ENCODE data around the gene KRTAP4-11.

GRCh38 chr17:41160648-41161047 lies 42.5 kb upstream of the KRTAP4-11 start, which contains the start of gene KRTAP4-4:
- TF ChIP-seq RARB (CRISPR knock-in tag; IDR thresholded peaks at IDR 0.05) (no peak), CSDC2 (CRISPR knock-in tag; IDR thresholded peaks at IDR 0.05) (no peak), ARNTL (CRISPR knock-in tag; IDR thresholded peaks at IDR 0.05; ENCODE audit: borderline replicate concordance, low read depth) (no peak), GLIS3 (CRISPR knock-in tag; IDR thresholded peaks at IDR 0.05) (no peak), ZFP3 (CRISPR knock-in tag; IDR thresholded peaks at IDR 0.05) (no peak), ZNF70 (CRISPR knock-in tag; IDR thresholded peaks at IDR 0.05) (no peak), PPARA (CRISPR knock-in tag; IDR thresholded peaks at IDR 0.05; ENCODE audit: borderline replicate concordance) (no peak), ZNF565 (CRISPR knock-in tag; conservative IDR thresholded peaks at IDR 0.05; ENCODE audit: low read depth) (no peak), SNAI2 (CRISPR knock-in tag; IDR thresholded peaks at IDR 0.05) (no peak), BACH2 (CRISPR knock-in tag; IDR thresholded peaks at IDR 0.05; ENCODE audit: borderline replicate concordance) (no peak), CREB5 (CRISPR knock-in tag; IDR thresholded peaks at IDR 0.05; ENCODE audit: low read depth) (no peak), CSRNP3 (CRISPR knock-in tag; IDR thresholded peaks at IDR 0.05) (no peak)
- TF ChIP-seq, protein P1, sequence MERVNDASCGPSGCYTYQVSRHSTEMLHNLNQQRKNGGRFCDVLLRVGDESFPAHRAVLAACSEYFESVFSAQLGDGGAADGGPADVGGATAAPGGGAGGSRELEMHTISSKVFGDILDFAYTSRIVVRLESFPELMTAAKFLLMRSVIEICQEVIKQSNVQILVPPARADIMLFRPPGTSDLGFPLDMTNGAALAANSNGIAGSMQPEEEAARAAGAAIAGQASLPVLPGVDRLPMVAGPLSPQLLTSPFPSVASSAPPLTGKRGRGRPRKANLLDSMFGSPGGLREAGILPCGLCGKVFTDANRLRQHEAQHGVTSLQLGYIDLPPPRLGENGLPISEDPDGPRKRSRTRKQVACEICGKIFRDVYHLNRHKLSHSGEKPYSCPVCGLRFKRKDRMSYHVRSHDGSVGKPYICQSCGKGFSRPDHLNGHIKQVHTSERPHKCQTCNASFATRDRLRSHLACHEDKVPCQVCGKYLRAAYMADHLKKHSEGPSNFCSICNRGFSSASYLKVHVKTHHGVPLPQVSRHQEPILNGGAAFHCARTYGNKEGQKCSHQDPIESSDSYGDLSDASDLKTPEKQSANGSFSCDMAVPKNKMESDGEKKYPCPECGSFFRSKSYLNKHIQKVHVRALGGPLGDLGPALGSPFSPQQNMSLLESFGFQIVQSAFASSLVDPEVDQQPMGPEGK (CRISPR knock-in tag; IDR thresholded peaks at IDR 0.05; ENCODE audit: borderline replicate concordance) = no peak
